Breast epithelium (tissue), 4 donors: Measurements from ENCODE around the gene HPX. TPM values are rescaled to one million over a fixed set of nuclear protein-coding genes. Genes with fewer than 3 reads are reported as not detected.

ENCODE experiments used
- DNase-seq, 2 donors: peaks; one replicate each; pipeline ENCODE4 v3.0.0-alpha.2; 2019; ENCODE audit warnings: low spot score in 2 of 2
- H3K27ac ChIP-seq, 2 donors: fragments of 200-600 bp; sonication (generic) in 1 of 2; one replicate each; pipeline ENCODE4 v1.5.1; 2016 to 2019; ENCODE audit warnings: mild to moderate bottlenecking in 1 of 2
- H3K27me3 ChIP-seq, 2 donors: fragments of 200-600 bp; sonication (generic) in 1 of 2; one replicate each; pipeline versions ENCODE4 v1.5.1 to v1.6.0; 2017 to 2019; ENCODE audit warnings: control low read depth in 1 of 2, mild to moderate bottlenecking in 1 of 2
- H3K36me3 ChIP-seq: fragments of 200-600 bp; one replicate; pipeline ENCODE4 v1.5.1; 2019
- H3K4me1 ChIP-seq, 2 donors: fragments of 200-600 bp; sonication (generic); one replicate each; pipeline ENCODE4 v1.5.1; 2016 to 2019; ENCODE audit warnings: control low read depth in 1 of 2
- H3K4me3 ChIP-seq, 3 donors: fragments of 200-600 bp; sonication (generic); 1 replicate in 2 of 3; 2 replicates in 1 of 3; pipeline ENCODE4 v1.5.1; 2016 to 2019; ENCODE audit warnings: mild to moderate bottlenecking in 3 of 3, moderate library complexity in 2 of 3
- H3K9me3 ChIP-seq, 2 donors: fragments of 200-600 bp; sonication (generic) in 1 of 2; one replicate each; pipeline ENCODE4 v1.5.1; 2016 to 2019; ENCODE audit warnings: control low read depth in 1 of 2
- CTCF ChIP-seq, 3 donors: fragments of 450-650 bp; IDR thresholded peaks; one replicate each; pipeline ENCODE4 v1.5.1; 2016 to 2017; ENCODE audit warnings: antibody characterized with exemption in 3 of 3, mild to moderate bottlenecking in 3 of 3, moderate library complexity in 3 of 3
- POLR2A ChIP-seq: fragments of 450-650 bp; IDR thresholded peaks from one replicate; pipeline ENCODE4 v1.6.1; 2016; ENCODE audit warnings: antibody characterized with exemption, mild to moderate bottlenecking, moderate library complexity
- POLR2AphosphoS5 ChIP-seq, 3 donors: sonication (generic); formaldehyde crosslinking; IDR thresholded peaks; one replicate each; pipeline ENCODE4 v1.6.1; 2017; ENCODE audit warnings: antibody characterized with exemption in 3 of 3
- intact Hi-C: fragments of 100-400 bp; cut with DNase I; formaldehyde crosslinking; loops from one replicate; pipeline ENCODE4 v1.15.1; 2023; ENCODE audit warnings: low total_unique reads
- total RNA-seq, 3 donors: library from RNA; depleted of rRNA; stranded (reverse); fragments of >200 nt; gene quantifications; one replicate each; pipeline ENCODE4 v1.1.0, GENCODE V29; 2016

HPX gene
- total RNA-seq, 3 donors from 2014 or later = 0.96 to 25.2 (median 12.9) TPM

GRCh38 chr11:6474806-6475500 lies 34.2 kb upstream of the HPX start:
- no peak for TF ChIP-seq CTCF (IDR thresholded peaks at IDR 0.05)
- TF ChIP-seq POLR2AphosphoS5 (IDR thresholded peaks at IDR 0.05) = no peak
- no peak for TF ChIP-seq POLR2A
- Histone ChIP-seq H3K4me3 (peak overlapping the region in 2 of 3 donors; percentile 79 to 89), H3K27ac (peak overlapping the region; percentile 97 to 98), H3K27me3 (no peaks in the 10 kb centered on the region), H3K36me3 (no peaks in the 10 kb centered on the region), H3K9me3 (no peaks in the 10 kb centered on the region), H3K4me1 (peaks cover 11 to 13% of the 10 kb centered on the region in 2 donors)
- intact Hi-C loops = loop anchor here (5.0 kb wide), 1 partner anchor 588 kb away; no protein-coding TSS in a partner anchor
- no peak for DNase-seq

GRCh38 chr11:6474413-6474792 lies 33.6 kb upstream of the HPX start:
- Histone ChIP-seq H3K4me3 (peak overlapping the region; percentile 75 to 89 (median 79)), H3K4me1 (peaks cover 11 to 13% of the 10 kb centered on the region in 2 donors), H3K9me3 (no peaks in the 10 kb centered on the region), H3K36me3 (no peaks in the 10 kb centered on the region), H3K27ac (peak overlapping the region; percentile 97 to 98), H3K27me3 (no peaks in the 10 kb centered on the region)
- DNase-seq = no peak
- TF ChIP-seq CTCF (IDR thresholded peaks at IDR 0.05) = no peak
- TF ChIP-seq POLR2AphosphoS5 (IDR thresholded peaks at IDR 0.05) = no peak
- no peak for TF ChIP-seq POLR2A
- intact Hi-C loops = loop anchor here (5.0 kb wide), 1 partner anchor 587 kb away; no protein-coding TSS in a partner anchor

- peak; percentile 92 to 96 for DNase-seq
- H3K36me3 ChIP-seq = no peaks in the 10 kb centered on the region
- peaks cover 11 to 13% of the 10 kb centered on the region in 2 donors for H3K4me1 ChIP-seq
- H3K27ac ChIP-seq = peak within 1 kb of the TSS; percentile 97 to 98
- intact Hi-C loops = loop anchor here (5.0 kb wide), 1 partner anchor 586 kb away; no protein-coding TSS in a partner anchor
- peak within 1 kb of the TSS; percentile 75 to 89 (median 79) for H3K4me3 ChIP-seq
- no peaks in the 10 kb centered on the region for H3K9me3 ChIP-seq
- peak; percentile 48 for TF ChIP-seq POLR2A
- TF ChIP-seq CTCF (IDR thresholded peaks at IDR 0.05) = no peak
- peak; percentile 23 to 63 (median 36) for TF ChIP-seq POLR2AphosphoS5 (IDR thresholded peaks at IDR 0.05)
- no peaks in the 10 kb centered on the region for H3K27me3 ChIP-seq
These were observed 32.9 kb upstream of the HPX start, which contains the start of gene TRIM3 for GRCh38 chr11:6473451-6474412. TRIM3 (minus strand) TSS chr11:6473941; CDS start chr11:6465695, 8,246 bp downstream.

GRCh38 chr11:6472934-6473333 lies 32.1 kb upstream of the HPX start:
- no peak for TF ChIP-seq POLR2A
- DNase-seq = no peak
- intact Hi-C loops = loop anchor here (5.0 kb wide), 1 partner anchor 586 kb away; no protein-coding TSS in a partner anchor
- no peaks in the 10 kb centered on the region for H3K9me3 ChIP-seq
- peak overlapping the region; percentile 75 to 89 (median 79) for H3K4me3 ChIP-seq
- H3K27ac ChIP-seq = peak overlapping the region; percentile 97 to 98
- peaks cover 11 to 13% of the 10 kb centered on the region in 2 donors for H3K4me1 ChIP-seq
- H3K36me3 ChIP-seq = no peaks in the 10 kb centered on the region
- no peaks in the 10 kb centered on the region for H3K27me3 ChIP-seq

- intact Hi-C loops = no loop called here
- no peak for DNase-seq
- Histone ChIP-seq H3K27ac (peak overlapping the region in 1 of 2 donors; percentile 71), H3K9me3 (no peaks in the 10 kb centered on the region), H3K4me3 (no peak overlapping the region), H3K36me3 (no peaks in the 10 kb centered on the region), H3K27me3 (no peaks in the 10 kb centered on the region), H3K4me1 (peaks cover 10 to 12% of the 10 kb centered on the region in 2 donors)
- no peak for TF ChIP-seq POLR2A
- no peak for TF ChIP-seq POLR2AphosphoS5 (IDR thresholded peaks at IDR 0.05)
- no peak for TF ChIP-seq CTCF (IDR thresholded peaks at IDR 0.05)
These were observed 28.8 kb upstream of the HPX start for GRCh38 chr11:6469599-6469998.
